ENCODE results near the gene JAKMIP3.

The JAKMIP3 gene

DNA sequence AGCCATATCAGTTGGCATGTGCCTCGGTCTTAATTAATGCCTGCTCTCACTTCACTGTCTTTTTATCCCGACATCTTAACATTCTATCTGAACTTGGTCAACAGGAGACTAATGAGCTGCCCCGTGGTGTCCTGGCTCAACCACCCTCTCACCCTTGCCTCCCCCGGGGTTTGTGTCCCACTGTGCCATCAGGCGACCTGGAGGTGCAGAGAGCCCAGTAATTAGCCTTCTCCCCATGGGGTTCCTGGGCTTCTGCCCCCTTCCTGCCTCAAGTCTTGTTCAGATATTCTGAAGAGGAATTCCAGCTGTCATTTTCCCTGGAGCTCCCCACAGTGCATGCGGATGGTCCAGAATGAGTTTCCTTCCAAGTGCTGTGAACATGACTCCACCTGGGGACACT is 10.1 kb upstream of the JAKMIP3 start:
- no peaks in the 10 kb centered on the region for H3K9me2 ChIP-seq (replicated peaks; ENCODE audit: insufficient read depth, low read length)
- no peaks in the 10 kb centered on the region for H3K36me3 ChIP-seq (ENCODE audit: low read length)
- H3F3A ChIP-seq (ENCODE audit: insufficient read depth) = no peaks in the 10 kb centered on the region
- peaks cover 22% of the 10 kb centered on the region for H3K9me3 ChIP-seq (ENCODE audit: insufficient read depth, low read length)
- TF ChIP-seq EZH2phosphoT487 (conservative IDR thresholded peaks at IDR 0.05; ENCODE audit: low read length) = no peak
- TF ChIP-seq, protein P1, sequence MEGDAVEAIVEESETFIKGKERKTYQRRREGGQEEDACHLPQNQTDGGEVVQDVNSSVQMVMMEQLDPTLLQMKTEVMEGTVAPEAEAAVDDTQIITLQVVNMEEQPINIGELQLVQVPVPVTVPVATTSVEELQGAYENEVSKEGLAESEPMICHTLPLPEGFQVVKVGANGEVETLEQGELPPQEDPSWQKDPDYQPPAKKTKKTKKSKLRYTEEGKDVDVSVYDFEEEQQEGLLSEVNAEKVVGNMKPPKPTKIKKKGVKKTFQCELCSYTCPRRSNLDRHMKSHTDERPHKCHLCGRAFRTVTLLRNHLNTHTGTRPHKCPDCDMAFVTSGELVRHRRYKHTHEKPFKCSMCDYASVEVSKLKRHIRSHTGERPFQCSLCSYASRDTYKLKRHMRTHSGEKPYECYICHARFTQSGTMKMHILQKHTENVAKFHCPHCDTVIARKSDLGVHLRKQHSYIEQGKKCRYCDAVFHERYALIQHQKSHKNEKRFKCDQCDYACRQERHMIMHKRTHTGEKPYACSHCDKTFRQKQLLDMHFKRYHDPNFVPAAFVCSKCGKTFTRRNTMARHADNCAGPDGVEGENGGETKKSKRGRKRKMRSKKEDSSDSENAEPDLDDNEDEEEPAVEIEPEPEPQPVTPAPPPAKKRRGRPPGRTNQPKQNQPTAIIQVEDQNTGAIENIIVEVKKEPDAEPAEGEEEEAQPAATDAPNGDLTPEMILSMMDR (IDR thresholded peaks at IDR 0.05; ENCODE audit: insufficient read depth, low read length, poor library complexity, severe bottlenecking) = no peak
- no peaks in the 10 kb centered on the region for H4K20me1 ChIP-seq (ENCODE audit: low read depth, low read length)
- no peaks in the 10 kb centered on the region for H3K27me3 ChIP-seq (ENCODE audit: low read length)
- H3K27ac ChIP-seq (ENCODE audit: low read depth, low read length) = no peak overlapping the region
- H3K4me3 ChIP-seq (ENCODE audit: insufficient read depth, low read length, poor library complexity, severe bottlenecking) = no peak overlapping the region
- no peak overlapping the region for H3K4me2 ChIP-seq (ENCODE audit: low read depth, low read length, poor library complexity, severe bottlenecking)
- H2AFZ ChIP-seq (ENCODE audit: low read depth, low read length, severe bottlenecking) = no peak overlapping the region
- H3K9ac ChIP-seq (ENCODE audit: low read length) = no peak overlapping the region
- H3K79me2 ChIP-seq (ENCODE audit: insufficient read depth, low read length) = no peaks in the 10 kb centered on the region

DNA sequence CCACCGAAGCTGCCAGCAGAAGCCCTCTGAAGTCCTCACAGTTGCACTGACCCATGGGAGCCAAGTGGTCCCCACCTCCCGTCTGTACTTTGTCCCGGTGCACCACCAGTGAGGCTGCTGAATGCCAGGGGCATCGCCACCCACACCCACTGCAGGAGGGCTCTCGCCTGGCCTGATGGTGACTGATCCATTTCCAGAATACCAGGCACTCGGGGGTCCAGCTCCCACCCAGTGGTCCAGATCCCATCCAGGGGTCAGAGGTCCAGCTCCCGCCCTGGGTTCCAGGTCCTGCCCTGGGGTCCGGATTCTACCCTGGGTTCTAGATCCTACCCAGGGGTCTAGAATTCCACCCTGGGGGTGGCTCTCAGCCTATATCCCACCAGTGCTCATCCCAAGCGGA is 9.1 kb upstream of the JAKMIP3 start:
- no peaks in the 10 kb centered on the region for H3K9me2 ChIP-seq (replicated peaks; ENCODE audit: insufficient read depth, low read length)
- H3K4me2 ChIP-seq (ENCODE audit: low read depth, low read length, poor library complexity, severe bottlenecking) = no peak overlapping the region
- no peak overlapping the region for H3K9ac ChIP-seq (ENCODE audit: low read length)
- H4K20me1 ChIP-seq (ENCODE audit: low read depth, low read length) = no peaks in the 10 kb centered on the region
- H3K27me3 ChIP-seq (ENCODE audit: low read length) = no peaks in the 10 kb centered on the region
- H3K27ac ChIP-seq (ENCODE audit: low read depth, low read length) = no peak overlapping the region
- H3K79me2 ChIP-seq (ENCODE audit: insufficient read depth, low read length) = no peaks in the 10 kb centered on the region
- H3K4me3 ChIP-seq (ENCODE audit: insufficient read depth, low read length, poor library complexity, severe bottlenecking) = no peak overlapping the region
- H3K36me3 ChIP-seq (ENCODE audit: low read length) = no peaks in the 10 kb centered on the region
- TF ChIP-seq EZH2phosphoT487 (conservative IDR thresholded peaks at IDR 0.05; ENCODE audit: low read length) = no peak
- TF ChIP-seq, protein P1 (IDR thresholded peaks at IDR 0.05; ENCODE audit: insufficient read depth, low read length, poor library complexity, severe bottlenecking) = no peak
- H2AFZ ChIP-seq (ENCODE audit: low read depth, low read length, severe bottlenecking) = no peak overlapping the region
- no peaks in the 10 kb centered on the region for H3F3A ChIP-seq (ENCODE audit: insufficient read depth)
- H3K9me3 ChIP-seq (ENCODE audit: insufficient read depth, low read length) = peaks cover 18% of the 10 kb centered on the region

DNA sequence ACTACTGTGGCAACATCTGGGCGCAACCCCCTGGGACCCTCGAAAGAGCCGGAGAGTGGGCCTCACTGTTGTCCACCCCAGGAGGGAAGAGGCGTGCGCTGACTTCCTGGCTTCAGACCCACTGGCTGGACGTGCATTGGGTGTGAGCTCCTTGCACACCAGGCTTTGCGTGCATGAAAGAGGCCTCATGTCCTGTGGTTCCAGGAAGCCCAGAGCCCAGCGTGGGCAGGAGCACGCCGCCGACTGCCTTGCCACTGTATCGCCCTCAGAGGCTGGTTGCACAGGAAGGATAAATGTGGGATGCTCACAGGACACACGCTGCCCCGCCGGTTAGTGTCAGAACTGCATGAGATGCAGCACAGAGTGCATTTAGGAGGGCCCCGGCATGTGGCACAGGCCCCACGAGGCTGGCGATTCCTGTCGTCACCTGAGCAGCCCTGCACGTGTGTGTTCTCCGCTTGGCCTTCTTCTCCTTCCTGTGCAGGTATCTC is 8.5 kb upstream of the JAKMIP3 start:
- no peak overlapping the region for H3K4me2 ChIP-seq (ENCODE audit: low read depth, low read length, poor library complexity, severe bottlenecking)
- H3K27ac ChIP-seq (ENCODE audit: low read depth, low read length) = no peak overlapping the region
- no peaks in the 10 kb centered on the region for H3K79me2 ChIP-seq (ENCODE audit: insufficient read depth, low read length)
- no peaks in the 10 kb centered on the region for H3K27me3 ChIP-seq (ENCODE audit: low read length)
- no peaks in the 10 kb centered on the region for H3F3A ChIP-seq (ENCODE audit: insufficient read depth)
- no peaks in the 10 kb centered on the region for H4K20me1 ChIP-seq (ENCODE audit: low read depth, low read length)
- peaks cover 12% of the 10 kb centered on the region for H3K9me3 ChIP-seq (ENCODE audit: insufficient read depth, low read length)
- no peaks in the 10 kb centered on the region for H3K9me2 ChIP-seq (replicated peaks; ENCODE audit: insufficient read depth, low read length)
- H3K9ac ChIP-seq (ENCODE audit: low read length) = no peak overlapping the region
- H3K4me3 ChIP-seq (ENCODE audit: insufficient read depth, low read length, poor library complexity, severe bottlenecking) = no peak overlapping the region
- H3K36me3 ChIP-seq (ENCODE audit: low read length) = no peaks in the 10 kb centered on the region
- TF ChIP-seq, protein P1 (IDR thresholded peaks at IDR 0.05; ENCODE audit: insufficient read depth, low read length, poor library complexity, severe bottlenecking) = no peak
- H2AFZ ChIP-seq (ENCODE audit: low read depth, low read length, severe bottlenecking) = no peak overlapping the region
